ENCODE data around the gene RHBDL1.

RHBDL1 gene

GRCh38 chr16:628321-629061 lies 47.0 kb upstream of the RHBDL1 start:
- H2AFZ ChIP-seq (ENCODE audit: low read depth) = no peak overlapping the region
- no peak overlapping the region for H3K4me3 ChIP-seq (IDR thresholded peaks at IDR 0.05; ENCODE audit: insufficient read depth, low read depth, low read length)
- no peaks in the 10 kb centered on the region for H4K20me1 ChIP-seq (ENCODE audit: insufficient read depth)
- H3K27me3 ChIP-seq (ENCODE audit: insufficient read depth, low read depth) = no peaks in the 10 kb centered on the region
- no peaks in the 10 kb centered on the region for H3K4me1 ChIP-seq (ENCODE audit: low read depth, poor library complexity, severe bottlenecking)
- H3K9ac ChIP-seq = no peak overlapping the region
- H3K27ac ChIP-seq = no peak overlapping the region
- no peak for TF ChIP-seq CTCF (conservative IDR thresholded peaks at IDR 0.05; ENCODE audit: low read depth, low read length)
- H3K79me2 ChIP-seq (ENCODE audit: insufficient read depth, low read depth) = no peaks in the 10 kb centered on the region
- H3K36me3 ChIP-seq (ENCODE audit: insufficient read depth) = no peaks in the 10 kb centered on the region
- no peak overlapping the region for H3K4me2 ChIP-seq

- Histone ChIP-seq H3K79me2 (ENCODE audit: insufficient read depth, low read depth) (no peaks in the 10 kb centered on the region; the same call in 1 of the 2 replicates), H3K36me3 (ENCODE audit: insufficient read depth) (no peaks in the 10 kb centered on the region), H3K27ac (no peak overlapping the region), H3K4me2 (no peak overlapping the region), H3K4me1 (ENCODE audit: low read depth, poor library complexity, severe bottlenecking) (no peaks in the 10 kb centered on the region), H3K4me3 (IDR thresholded peaks at IDR 0.05; ENCODE audit: insufficient read depth, low read depth, low read length) (no peak overlapping the region), H3K9ac (no peak overlapping the region), H3K27me3 (ENCODE audit: insufficient read depth, low read depth) (no peaks in the 10 kb centered on the region), H4K20me1 (ENCODE audit: insufficient read depth) (no peaks in the 10 kb centered on the region), H2AFZ (ENCODE audit: low read depth) (no peak overlapping the region)
- TF ChIP-seq CTCF (conservative IDR thresholded peaks at IDR 0.05; ENCODE audit: low read depth, low read length) = no peak
Measured at GRCh38 chr16:629185-629832, 46.2 kb upstream of the RHBDL1 start.

GRCh38 chr16:629833-630248 lies 45.6 kb upstream of the RHBDL1 start:
- peaks cover 3% of the 10 kb centered on the region for H3K4me1 ChIP-seq (ENCODE audit: low read depth, poor library complexity, severe bottlenecking)
- H3K36me3 ChIP-seq (ENCODE audit: insufficient read depth) = no peaks in the 10 kb centered on the region; the same call in 1 of the 2 replicates
- no peak overlapping the region for H3K27ac ChIP-seq
- H4K20me1 ChIP-seq (ENCODE audit: insufficient read depth) = no peaks in the 10 kb centered on the region
- no peak overlapping the region for H3K9ac ChIP-seq
- no peak overlapping the region for H3K4me2 ChIP-seq
- H3K79me2 ChIP-seq (ENCODE audit: insufficient read depth, low read depth) = peaks cover 2% of the 10 kb centered on the region; the same call in 1 of the 2 replicates
- no peaks in the 10 kb centered on the region for H3K27me3 ChIP-seq (ENCODE audit: insufficient read depth, low read depth)
- H2AFZ ChIP-seq (ENCODE audit: low read depth) = no peak overlapping the region
- H3K4me3 ChIP-seq (IDR thresholded peaks at IDR 0.05; ENCODE audit: insufficient read depth, low read depth, low read length) = no peak overlapping the region
- no peak for TF ChIP-seq CTCF (conservative IDR thresholded peaks at IDR 0.05; ENCODE audit: low read depth, low read length)

- Histone ChIP-seq H4K20me1 (ENCODE audit: insufficient read depth) (no peaks in the 10 kb centered on the region), H3K4me2 (no peak overlapping the region), H3K4me1 (ENCODE audit: low read depth, poor library complexity, severe bottlenecking) (peaks cover 3% of the 10 kb centered on the region), H3K9ac (no peak overlapping the region), H3K79me2 (ENCODE audit: insufficient read depth, low read depth) (peaks cover 6% of the 10 kb centered on the region; the same call in 1 of the 2 replicates), H2AFZ (ENCODE audit: low read depth) (no peak overlapping the region), H3K4me3 (IDR thresholded peaks at IDR 0.05; ENCODE audit: insufficient read depth, low read depth, low read length) (no peak overlapping the region), H3K36me3 (ENCODE audit: insufficient read depth) (no peaks in the 10 kb centered on the region; the same call in 1 of the 2 replicates), H3K27ac (no peak overlapping the region), H3K27me3 (ENCODE audit: insufficient read depth, low read depth) (no peaks in the 10 kb centered on the region)
- TF ChIP-seq CTCF (conservative IDR thresholded peaks at IDR 0.05; ENCODE audit: low read depth, low read length) = no peak
Measured at GRCh38 chr16:630249-630814, 45.1 kb upstream of the RHBDL1 start.

Measured in KMS-11 (cell line).